ENCODE data around the gene TEX2. TPM values are rescaled to one million over a fixed set of nuclear protein-coding genes. Genes with fewer than 3 reads are reported as not detected.

Gene TEX2
- total and polyA plus RNA-seq, 2 donors, result 18.6 to 20.3 TPM

DNA sequence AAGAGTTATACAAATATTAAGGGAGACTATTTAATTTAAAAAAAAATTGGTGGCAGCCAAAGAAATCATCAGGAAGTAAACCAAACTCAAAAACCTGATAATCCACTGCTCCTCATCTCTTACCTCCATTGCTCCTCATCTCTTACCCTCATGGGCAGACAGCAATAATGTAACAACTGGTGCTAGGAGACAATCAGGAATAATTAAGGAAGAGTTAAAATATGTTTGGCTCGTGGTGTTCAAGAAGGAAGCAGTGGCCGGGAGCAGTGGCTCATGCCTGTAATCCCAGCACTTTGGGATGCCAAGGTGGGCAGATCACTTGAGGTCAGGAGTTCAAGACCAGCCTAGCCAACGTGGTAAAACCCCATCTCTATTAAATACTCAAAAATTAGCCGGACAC is 151.2 kb downstream of the TEX2 start:
- H3K4me1 ChIP-seq (ENCODE audit: insufficient read depth), result no peaks in the 10 kb centered on the region
- WGBS, result 83% methylated on average over 4 of the region's 4 CpGs

DNA sequence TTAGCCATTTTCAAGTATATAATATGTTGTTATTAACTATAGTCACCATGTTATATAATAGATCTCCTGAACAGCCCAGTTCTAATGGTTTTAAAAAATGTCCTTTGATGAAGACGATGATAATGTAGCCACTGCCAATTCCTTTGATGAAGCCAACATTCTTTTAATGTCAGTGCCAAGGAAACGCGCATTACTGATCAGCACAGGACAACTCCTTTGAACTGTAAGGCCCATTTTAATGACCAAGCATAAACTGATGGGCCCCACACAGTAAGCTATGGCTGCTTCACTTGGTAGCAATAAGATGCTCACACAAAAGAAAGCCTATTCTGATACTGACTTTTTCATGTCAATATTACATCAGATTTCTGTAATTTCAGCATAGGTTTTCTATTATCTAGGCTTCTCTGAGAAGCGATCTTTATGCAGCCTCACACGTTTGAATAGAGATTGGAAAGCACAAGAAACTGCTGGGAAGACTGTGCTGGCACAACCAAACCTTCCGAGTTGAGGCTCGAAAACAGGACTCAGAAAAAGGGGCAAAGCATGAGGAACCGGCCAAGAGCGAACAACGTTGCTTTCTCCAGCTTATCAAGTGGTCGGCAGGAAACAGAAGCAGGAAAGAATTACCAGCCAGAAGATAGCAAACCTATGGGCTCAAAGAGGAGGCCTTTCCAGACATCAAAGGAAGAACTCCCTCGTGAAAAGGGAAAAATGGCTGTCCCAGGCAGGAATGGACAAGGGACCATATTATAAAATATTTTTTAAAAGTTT is 152.5 kb downstream of the TEX2 start:
- no peak for DNase-seq (ENCODE audit: extremely low spot score)
- no peak overlapping the region for H3K4me3 ChIP-seq (ENCODE audit: low read depth, low read length)
- 81% methylated on average over 12 of the region's 12 CpGs for WGBS
- H3K27ac ChIP-seq (ENCODE audit: low read depth), result no peak overlapping the region
- H3K36me3 ChIP-seq (ENCODE audit: insufficient read depth), result no peaks in the 10 kb centered on the region
- H3K4me1 ChIP-seq (ENCODE audit: insufficient read depth), result no peaks in the 10 kb centered on the region

More for the DNA sequence above, 151.2 kb downstream of the TEX2 start:
- Histone ChIP-seq H3K36me3 (ENCODE audit: insufficient read depth) (no peaks in the 10 kb centered on the region), H3K4me3 (ENCODE audit: low read depth, low read length) (no peak overlapping the region), H3K27ac (ENCODE audit: low read depth) (no peak overlapping the region)
- no peak for DNase-seq (ENCODE audit: extremely low spot score)

DNA sequence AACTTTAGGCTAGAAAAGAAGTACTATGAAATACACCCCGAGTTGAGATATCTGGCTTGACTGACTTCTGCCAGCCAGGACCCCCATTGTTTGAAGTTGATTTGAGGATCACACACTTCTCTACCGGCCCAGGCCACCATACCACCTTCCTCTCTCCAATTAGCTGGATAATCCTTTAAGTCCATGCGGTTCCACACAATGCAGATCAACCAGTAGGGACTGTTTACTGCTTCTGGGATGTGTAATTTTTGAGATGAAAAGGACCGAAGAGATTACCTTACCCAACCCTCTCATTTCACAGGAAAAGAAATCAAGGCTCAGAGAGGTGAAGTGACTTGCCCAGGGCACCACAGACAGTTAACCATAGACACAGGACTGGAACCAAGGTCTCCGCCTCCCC is 153.7 kb downstream of the TEX2 start:
- no peaks in the 10 kb centered on the region for H3K36me3 ChIP-seq (ENCODE audit: insufficient read depth)

DNA sequence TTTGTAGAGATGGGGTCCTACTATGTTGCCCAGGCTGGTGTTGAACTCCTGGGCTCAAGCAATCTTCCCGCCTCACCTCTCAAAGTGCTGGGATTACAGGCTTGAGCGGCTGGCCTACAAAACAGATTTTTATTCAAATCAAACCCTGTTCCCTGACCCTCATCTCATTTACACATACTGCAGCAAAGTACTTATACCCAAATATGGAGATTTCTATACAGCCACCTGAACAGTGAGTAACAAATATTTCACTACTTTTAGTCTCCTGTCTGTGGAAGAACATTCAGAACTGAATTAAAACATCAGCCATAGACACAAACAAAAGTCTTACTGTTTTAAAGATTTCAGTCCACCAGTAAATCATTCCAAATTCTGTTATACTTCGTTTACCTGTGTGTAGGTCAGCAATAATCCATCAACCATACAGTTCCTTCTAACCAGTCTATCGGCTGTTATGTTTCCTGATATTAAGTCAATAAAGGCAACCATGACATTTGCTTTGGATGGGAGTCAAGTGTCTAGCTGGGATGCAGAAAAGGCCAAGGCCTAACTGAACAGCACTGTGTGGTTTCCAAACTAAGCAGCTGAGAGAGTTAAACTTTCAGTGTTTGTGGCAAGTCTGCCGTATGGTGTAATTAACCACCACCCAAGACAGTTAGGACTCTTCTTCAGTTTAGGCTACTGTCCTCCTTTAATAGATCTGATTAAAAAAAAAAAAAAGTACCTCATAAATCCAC is 155.4 kb downstream of the TEX2 start:
- Histone ChIP-seq H3K4me1 (ENCODE audit: insufficient read depth) (no peaks in the 10 kb centered on the region), H3K36me3 (ENCODE audit: insufficient read depth) (no peaks in the 10 kb centered on the region), H3K4me3 (ENCODE audit: low read depth, low read length) (no peak overlapping the region), H3K27ac (ENCODE audit: low read depth) (no peak overlapping the region)
- 74% methylated on average over 5 of the region's 5 CpGs for WGBS
- DNase-seq (ENCODE audit: extremely low spot score), result no peak

More for the DNA sequence above, 153.7 kb downstream of the TEX2 start:
- Histone ChIP-seq H3K27ac (ENCODE audit: low read depth) (no peak overlapping the region), H3K4me1 (ENCODE audit: insufficient read depth) (no peaks in the 10 kb centered on the region), H3K4me3 (ENCODE audit: low read depth, low read length) (no peak overlapping the region)
- no peak for DNase-seq (ENCODE audit: extremely low spot score)
- WGBS, result 92% methylated on average over 5 of the region's 5 CpGs

DNA sequence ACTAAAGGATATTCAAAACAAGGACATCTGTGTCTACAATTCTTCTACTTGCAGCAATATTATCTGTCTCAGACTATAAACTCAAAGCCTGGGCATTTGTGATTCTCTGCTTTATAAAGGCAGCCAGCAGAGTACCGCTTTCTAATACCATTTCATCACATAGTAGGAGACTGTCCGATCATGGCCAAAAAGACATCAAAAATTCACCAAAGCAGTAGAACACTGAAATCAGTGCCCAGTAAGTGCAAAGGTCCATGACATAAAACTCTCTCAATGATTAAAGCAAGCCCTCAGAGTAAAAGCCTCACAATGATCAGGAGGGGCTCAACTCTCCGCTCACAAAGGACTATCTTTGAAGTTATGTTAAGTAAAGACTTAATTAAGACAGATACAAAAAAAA is 156.1 kb downstream of the TEX2 start:
- Histone ChIP-seq H3K27ac (ENCODE audit: low read depth) (no peak overlapping the region), H3K4me3 (ENCODE audit: low read depth, low read length) (no peak overlapping the region), H3K4me1 (ENCODE audit: insufficient read depth) (no peaks in the 10 kb centered on the region), H3K36me3 (ENCODE audit: insufficient read depth) (no peaks in the 10 kb centered on the region)
- DNase-seq (ENCODE audit: extremely low spot score), result no peak
- 85% methylated on average over 3 of the region's 3 CpGs for WGBS

DNA sequence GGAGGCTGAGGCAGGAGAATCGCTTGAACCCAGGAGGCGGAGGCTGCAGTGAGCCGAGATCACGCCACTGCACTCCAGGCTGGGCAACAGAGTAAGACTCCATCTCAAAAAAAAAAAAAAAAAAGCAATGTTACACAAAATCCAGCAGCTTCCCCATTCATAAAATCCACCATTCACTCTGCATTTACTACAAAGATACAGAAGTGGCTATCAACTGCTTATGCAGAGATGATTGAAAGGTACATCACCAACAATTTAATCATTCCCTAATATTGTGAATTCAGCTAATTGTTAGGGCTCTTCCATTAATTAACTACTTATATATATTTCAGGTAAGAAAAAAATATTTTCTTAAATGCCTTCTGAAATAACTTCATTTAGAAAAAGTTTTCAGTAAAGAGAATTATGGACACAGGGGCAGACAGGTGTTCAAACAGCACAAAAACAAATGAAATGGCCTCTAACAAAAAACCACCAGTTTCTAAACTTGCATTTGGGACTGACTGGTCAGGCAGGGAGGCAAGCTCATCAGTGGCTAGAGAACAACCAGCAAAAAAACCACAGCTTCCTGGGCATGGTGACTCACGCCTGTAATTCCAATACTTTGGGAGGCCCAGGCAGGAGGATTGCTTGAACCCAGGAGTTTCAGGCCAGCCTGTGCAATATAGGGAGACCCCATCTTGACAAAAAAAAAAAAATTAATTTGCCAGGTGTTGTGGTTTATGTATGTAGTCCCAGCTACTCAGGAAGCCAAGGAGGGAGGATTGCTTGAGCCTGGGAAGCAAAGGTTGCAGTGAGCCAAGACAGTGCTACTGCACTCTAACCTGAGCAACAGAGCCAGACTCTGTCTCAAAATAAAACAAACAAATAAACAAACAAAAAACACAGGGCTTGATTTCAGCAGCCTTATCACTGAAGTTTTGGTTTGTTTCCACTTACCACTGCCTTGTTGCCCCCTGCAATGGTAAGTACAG is 159.4 kb downstream of the TEX2 start:
- Histone ChIP-seq H3K36me3 (ENCODE audit: insufficient read depth) (no peaks in the 10 kb centered on the region), H3K4me1 (ENCODE audit: insufficient read depth) (no peaks in the 10 kb centered on the region), H3K4me3 (ENCODE audit: low read depth, low read length) (no peak overlapping the region), H3K27ac (ENCODE audit: low read depth) (no peak overlapping the region)
- WGBS, result 93% methylated on average over 5 of the region's 5 CpGs
- no peak for DNase-seq (ENCODE audit: extremely low spot score)

DNA sequence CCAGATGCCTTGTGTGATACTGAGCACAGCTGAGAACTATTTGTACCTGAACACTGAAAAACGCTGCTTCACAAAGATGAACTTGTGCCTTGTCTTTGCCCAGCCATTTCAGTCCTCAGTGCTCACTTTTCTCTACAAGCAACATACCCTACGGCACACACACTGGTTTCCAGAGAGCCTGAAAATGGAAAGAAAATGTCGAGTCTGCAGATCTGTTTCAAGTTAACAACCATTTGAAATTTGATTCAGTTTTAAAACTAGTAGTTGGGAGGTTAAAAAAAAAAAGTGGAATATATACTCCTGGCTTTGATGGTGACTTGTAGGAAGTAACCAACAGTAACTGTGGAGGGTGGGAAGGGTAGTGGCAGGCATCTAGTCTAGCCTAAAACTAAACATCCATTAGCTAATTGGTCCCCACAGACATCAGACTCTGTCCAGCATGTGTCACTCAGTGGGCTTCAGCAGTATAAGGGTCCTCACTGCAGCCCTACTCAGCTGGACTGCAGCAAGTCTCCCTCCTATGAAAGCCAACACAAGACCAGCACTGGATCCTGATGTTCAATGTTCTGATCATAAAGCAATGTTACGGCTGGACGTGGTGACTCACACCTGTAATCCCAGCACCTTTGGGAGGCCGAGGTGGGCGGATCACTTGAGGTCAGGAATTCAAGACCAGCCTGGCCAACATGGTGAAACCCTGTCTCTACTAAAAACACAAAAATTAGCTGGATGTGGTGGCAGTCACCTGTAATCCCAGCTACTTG is 160.3 kb downstream of the TEX2 start:
- 95% methylated on average over 7 of the region's 7 CpGs for WGBS
- H3K27ac ChIP-seq (ENCODE audit: low read depth), result no peak overlapping the region
- no peaks in the 10 kb centered on the region for H3K4me1 ChIP-seq (ENCODE audit: insufficient read depth)

DNA sequence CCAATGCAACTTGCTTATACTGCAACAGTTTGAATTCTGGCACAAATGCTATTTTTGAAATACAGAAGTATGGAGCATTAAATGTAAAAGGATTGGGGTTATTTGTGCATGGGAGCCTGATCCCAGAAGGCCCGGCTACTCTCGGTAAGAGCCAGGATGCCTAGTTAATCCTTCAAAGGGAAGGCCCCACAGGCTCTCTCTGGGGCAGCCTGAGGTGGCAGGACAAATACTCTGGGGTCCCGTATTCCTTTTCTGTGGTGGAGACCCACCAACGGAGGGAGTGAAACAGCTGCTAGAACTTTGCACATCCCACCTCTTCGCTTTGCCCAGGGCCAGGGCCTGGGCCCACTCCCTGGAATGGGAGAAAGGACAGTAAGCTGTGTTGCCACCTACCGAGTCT is 163.5 kb downstream of the TEX2 start:
- DNase-seq (ENCODE audit: extremely low spot score), result no peak

More for the DNA sequence above, 160.3 kb downstream of the TEX2 start:
- DNase-seq (ENCODE audit: extremely low spot score), result no peak
- Histone ChIP-seq H3K4me3 (ENCODE audit: low read depth, low read length) (no peak overlapping the region), H3K36me3 (ENCODE audit: insufficient read depth) (no peaks in the 10 kb centered on the region)

More for the DNA sequence above, 163.5 kb downstream of the TEX2 start:
- Histone ChIP-seq H3K36me3 (ENCODE audit: insufficient read depth) (no peaks in the 10 kb centered on the region), H3K27ac (ENCODE audit: low read depth) (no peak overlapping the region), H3K4me3 (ENCODE audit: low read depth, low read length) (no peak overlapping the region), H3K4me1 (ENCODE audit: insufficient read depth) (no peaks in the 10 kb centered on the region)
- 95% methylated on average over 6 of the region's 6 CpGs for WGBS

Small RNA genes lying within 50 kb of the gene (small RNA-seq; reads per million reads assigned to genes)
- gene SNORD104, result 70,517 reads per million, percentile 100 among the genes with 10 or more reads in this experiment

Other genes starting within 250 kb of the TEX2 start
- gene ICAM2, start 242.6 kb downstream of the TEX2 start, total RNA-seq, result 29.0 TPM
- 38.3 TPM for gene ICAM2, start 242.6 kb downstream of the TEX2 start, polyA plus RNA-seq
- 10.0 TPM for gene ERN1, start 133.1 kb downstream of the TEX2 start, total RNA-seq
- gene ERN1, start 133.1 kb downstream of the TEX2 start, polyA plus RNA-seq, result 9.1 TPM
- gene PECAM1, start 127.6 kb upstream of the TEX2 start, total RNA-seq, result 56.9 TPM
- 154 TPM for gene PECAM1, start 127.6 kb upstream of the TEX2 start, polyA plus RNA-seq
- 5.7 TPM for gene MILR1, start 185.9 kb upstream of the TEX2 start, total RNA-seq
- 2.9 TPM for gene MILR1, start 185.9 kb upstream of the TEX2 start, polyA plus RNA-seq
- gene POLG2, start 233.8 kb upstream of the TEX2 start, total RNA-seq, result 18.4 TPM
- 7.1 TPM for gene POLG2, start 233.8 kb upstream of the TEX2 start, polyA plus RNA-seq
- gene DDX5, start 243.0 kb upstream of the TEX2 start, total RNA-seq, result 386 TPM
- 704 TPM for gene DDX5, start 243.0 kb upstream of the TEX2 start, polyA plus RNA-seq
- gene CEP95, start 243.7 kb upstream of the TEX2 start, total RNA-seq, result 105 TPM
- 26.7 TPM for gene CEP95, start 243.7 kb upstream of the TEX2 start, polyA plus RNA-seq

All from urinary bladder (tissue), 4 donors.